ENCODE data around the gene KCNN3. TPM values are rescaled to one million over a fixed set of nuclear protein-coding genes. Genes with fewer than 3 reads are reported as not detected.

The KCNN3 gene
- total and polyA plus RNA-seq, 2 of the 13 experiments (the other 11 are each of a cell fraction or from before 2014, with no cell fraction given): not detected

GRCh38 chr1:154862907-154863306, 7.2 kb downstream of the KCNN3 start:
- FAIRE-seq (no peak), ATAC-seq (peak; percentile 66), DNase-seq (ENCODE audit: low spot score) (no peak)
- intact Hi-C loops (cut with micrococcal nuclease; ENCODE audit: unreplicated experiment) (no loop called here), in situ Hi-C loops (cut with HindIII; ENCODE audit: extremely low pct_ligation_motif_present, low pct_unique_long_range_greater_than_20kb) (no loop called here)
- no peaks in the 10 kb centered on the region for H4K20me1 ChIP-seq (ENCODE audit: insufficient read depth, low read length)
- H3K27ac ChIP-seq (ENCODE audit: extremely low read length, insufficient read depth, low read length): no peak overlapping the region
- ChIA-PET CTCF (ENCODE audit: low intra/inter-chr PET ratio, low total read pairs) (no interaction called here), POLR2A (no interaction called here)
- H3K36me3 ChIP-seq (replicated peaks in 1 of 2; ENCODE audit: control insufficient read depth in 1 of 2, insufficient read depth in 2 of 2, low read length in 2 of 2): no peaks in the 10 kb centered on the region
- H3K9ac ChIP-seq (ENCODE audit: insufficient read depth, low read depth, low read length): no peak overlapping the region
- no peaks in the 10 kb centered on the region for H3K79me2 ChIP-seq (ENCODE audit: insufficient read depth, low read length)
- TF ChIP-seq ZNF331 (CRISPR knock-in tag; IDR thresholded peaks at IDR 0.05): no peak
- TF ChIP-seq TEAD2 (CRISPR knock-in tag; IDR thresholded peaks at IDR 0.05): no peak
- TF ChIP-seq ZFP62 (CRISPR knock-in tag; IDR thresholded peaks at IDR 0.05): no peak
- TF ChIP-seq PBX2 (CRISPR knock-in tag; IDR thresholded peaks at IDR 0.05): 0 out of 2 replicates have a peak, but pooled peaks have one; percentile 43
- 0 out of 2 replicates have a peak, but pooled peaks have one; percentile 33 for TF ChIP-seq HNRNPL (IDR thresholded peaks at IDR 0.05; ENCODE audit: low read depth, low read length)
- BruUV-seq (replicated peaks): no TSS peak
- H2AFZ ChIP-seq (ENCODE audit: low read length): no peak overlapping the region
- H3K4me3 ChIP-seq (replicated peaks in 1 of 3; ENCODE audit: insufficient read depth in 1 of 3, low read depth in 2 of 3, low read length in 3 of 3): no peak overlapping the region
- no peak overlapping the region for H3K4me2 ChIP-seq (ENCODE audit: low read depth, low read length)
- H3K4me1 ChIP-seq (ENCODE audit: insufficient read depth, low read length): peaks cover 17% of the 10 kb centered on the region; the same call in 1 of the 2 replicates
- H3K27me3 ChIP-seq (ENCODE audit: control insufficient read depth in 1 of 2, insufficient read depth in 2 of 2, low read length in 2 of 2): peaks cover 5 to 63% of the 10 kb centered on the region in 2 experiments; a peak in 4 of 5 replicates
- 7% methylated on average over 9 of the region's 13 CpGs for WGBS (ENCODE audit: low lambda C conversion rate)
- no peaks in the 10 kb centered on the region for H3K9me3 ChIP-seq (ENCODE audit: low read length)

- 35% methylated on average over 12 of the region's 12 CpGs for WGBS (ENCODE audit: low lambda C conversion rate)
- in situ Hi-C loops (cut with HindIII; ENCODE audit: extremely low pct_ligation_motif_present, low pct_unique_long_range_greater_than_20kb): no loop called here
- no peak overlapping the region for H3K4me3 ChIP-seq (replicated peaks in 1 of 3; ENCODE audit: insufficient read depth in 1 of 3, low read depth in 2 of 3, low read length in 3 of 3)
- H3K9ac ChIP-seq (ENCODE audit: insufficient read depth, low read depth, low read length): no peak overlapping the region
- BruUV-seq (replicated peaks): no TSS peak
- H3K4me2 ChIP-seq (ENCODE audit: low read depth, low read length): no peak overlapping the region
- ChIA-PET POLR2A (no interaction called here), CTCF (ENCODE audit: low intra/inter-chr PET ratio, low total read pairs) (no interaction called here)
- FAIRE-seq (no peak), ATAC-seq (no peak), DNase-seq (ENCODE audit: low spot score) (no peak)
- H3K36me3 ChIP-seq (replicated peaks in 1 of 2; ENCODE audit: control insufficient read depth in 1 of 2, insufficient read depth in 2 of 2, low read length in 2 of 2): no peaks in the 10 kb centered on the region
- peaks cover 5 to 60% of the 10 kb centered on the region in 2 experiments for H3K27me3 ChIP-seq (ENCODE audit: control insufficient read depth in 1 of 2, insufficient read depth in 2 of 2, low read length in 2 of 2)
- H3K79me2 ChIP-seq (ENCODE audit: insufficient read depth, low read length): no peaks in the 10 kb centered on the region
- no peak overlapping the region for H3K27ac ChIP-seq (ENCODE audit: extremely low read length, insufficient read depth, low read length)
- no peak overlapping the region for H2AFZ ChIP-seq (ENCODE audit: low read length)
- no peaks in the 10 kb centered on the region for H3K9me3 ChIP-seq (ENCODE audit: low read length)
- no peaks in the 10 kb centered on the region for H4K20me1 ChIP-seq (ENCODE audit: insufficient read depth, low read length)
- intact Hi-C loops (cut with micrococcal nuclease; ENCODE audit: unreplicated experiment): no loop called here
- peaks cover 17% of the 10 kb centered on the region; the same call in 1 of the 2 replicates for H3K4me1 ChIP-seq (ENCODE audit: insufficient read depth, low read length)
- TF ChIP-seq JUN (CRISPR knock-in tag; IDR thresholded peaks at IDR 0.05): no peak
- no peak for TF ChIP-seq NFKB2 (CRISPR knock-in tag; IDR thresholded peaks at IDR 0.05; ENCODE audit: borderline replicate concordance)
- no peak for TF ChIP-seq ZNF782 (CRISPR knock-in tag; IDR thresholded peaks at IDR 0.05; ENCODE audit: borderline replicate concordance)
- no peak for TF ChIP-seq RBM39 (IDR thresholded peaks at IDR 0.05; ENCODE audit: low read depth, low read length, poor library complexity, severe bottlenecking)
- TF ChIP-seq ZBED4 (CRISPR knock-in tag; IDR thresholded peaks at IDR 0.05; ENCODE audit: borderline replicate concordance): no peak
- no peak for TF ChIP-seq ZNF761 (CRISPR knock-in tag; conservative IDR thresholded peaks at IDR 0.05)
- no peak for TF ChIP-seq MXI1 (IDR thresholded peaks at IDR 0.05; ENCODE audit: borderline replicate concordance, low read depth, low read length)
These were observed 8.4 kb downstream of the KCNN3 start for GRCh38 chr1:154861607-154862094.

Data from HepG2 (cell line).